Coronary artery (tissue), 2 donors: Measurements from ENCODE around the gene USF2.
A peak's percentile ranks its signal among the peaks of the same experiment; 100 is the strongest.

ENCODE experiments used
- DNase-seq: peaks from one replicate; pipeline ENCODE4 v3.0.0-alpha.2; 2017; ENCODE audit warnings: low spot score
- H3K27ac ChIP-seq, 2 donors: fragments of 200-600 bp; sonication (generic); one replicate each; pipeline ENCODE4 v1.5.1; 2016 to 2019
- H3K4me3 ChIP-seq: fragments of 200-600 bp; sonication (generic); 2 replicates; pipeline ENCODE4 v1.5.1; 2016; ENCODE audit warnings: mild to moderate bottlenecking, moderate library complexity
- CTCF ChIP-seq: fragments of 200-600 bp; sonication (generic); IDR thresholded peaks from one replicate; pipeline ENCODE4 v1.5.1; 2019; ENCODE audit warnings: antibody characterized with exemption

USF2 gene

GRCh38 chr19:35223862-35224505 is 44.8 kb upstream of the USF2 start:
- TF ChIP-seq CTCF, result no peak
- Histone ChIP-seq H3K4me3 (no peak overlapping the region), H3K27ac (no peak overlapping the region)
- no peak for DNase-seq

- no peak for DNase-seq
- no peak overlapping the region for H3K4me3 ChIP-seq
- no peak overlapping the region for H3K27ac ChIP-seq
- TF ChIP-seq CTCF, result no peak
Measured at GRCh38 chr19:35224681-35225571, 43.8 kb upstream of the USF2 start.

- H3K4me3 ChIP-seq, result no peak overlapping the region
- H3K27ac ChIP-seq, result no peak overlapping the region
- no peak for TF ChIP-seq CTCF
- DNase-seq, result no peak
Measured at GRCh38 chr19:35225951-35226350, 42.8 kb upstream of the USF2 start.

- H3K4me3 ChIP-seq, result no peak overlapping the region
- no peak for DNase-seq
- no peak overlapping the region for H3K27ac ChIP-seq
- TF ChIP-seq CTCF, result no peak
Measured at GRCh38 chr19:35226748-35227147, 42.0 kb upstream of the USF2 start.

- Histone ChIP-seq H3K4me3 (no peak within 1 kb of the TSS), H3K27ac (no peak within 1 kb of the TSS)
- no peak for TF ChIP-seq CTCF
- peak; percentile 53 for DNase-seq
Measured at GRCh38 chr19:35228177-35228930, 40.4 kb upstream of the USF2 start, which contains the start of gene FAM187B. Gene FAM187B, minus strand, starts transcription at chr19:35228739. Its CDS starts 59 bp downstream, at chr19:35228680.

GRCh38 chr19:35229601-35230000 is 39.2 kb upstream of the USF2 start:
- peak; percentile 55 for DNase-seq
- no peak overlapping the region for H3K4me3 ChIP-seq
- no peak for TF ChIP-seq CTCF
- no peak overlapping the region for H3K27ac ChIP-seq
